ENCODE data around the gene CA10.

CA10 gene

DNA sequence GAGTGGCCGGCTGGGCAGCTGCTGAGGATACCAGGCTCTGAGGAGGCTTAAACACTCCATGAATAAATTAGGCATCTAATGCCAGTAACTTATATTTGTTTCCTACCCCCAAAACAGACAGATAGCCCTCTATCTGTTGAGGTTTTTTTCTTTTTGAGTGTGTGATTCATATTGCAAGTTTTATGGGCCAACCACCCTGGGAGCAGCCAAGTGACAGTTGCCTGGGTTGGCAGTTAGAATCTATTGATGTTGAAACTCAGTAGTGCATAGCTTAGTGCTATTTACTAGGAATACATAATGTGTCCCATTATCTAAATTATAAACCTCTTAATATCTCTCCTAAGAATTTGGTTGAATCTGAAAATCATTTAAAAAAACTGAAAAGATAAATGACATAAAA, 397.4 kb downstream of the CA10 start:
- TF ChIP-seq OSR1 (CRISPR knock-in tag; IDR thresholded peaks at IDR 0.05) (no peak), ZNF8 (CRISPR knock-in tag; IDR thresholded peaks at IDR 0.05) (no peak), TOX (CRISPR knock-in tag; IDR thresholded peaks at IDR 0.05; ENCODE audit: borderline replicate concordance) (no peak), CSDC2 (CRISPR knock-in tag; IDR thresholded peaks at IDR 0.05) (no peak), ZFP30 (CRISPR knock-in tag; IDR thresholded peaks at IDR 0.05) (no peak), ZFP3 (CRISPR knock-in tag; IDR thresholded peaks at IDR 0.05) (no peak), TCF4 (CRISPR knock-in tag; IDR thresholded peaks at IDR 0.05; ENCODE audit: borderline replicate concordance) (no peak), BACH2 (CRISPR knock-in tag; IDR thresholded peaks at IDR 0.05; ENCODE audit: borderline replicate concordance) (no peak), ARNTL (CRISPR knock-in tag; IDR thresholded peaks at IDR 0.05; ENCODE audit: borderline replicate concordance, low read depth) (no peak), ZNF565 (CRISPR knock-in tag; conservative IDR thresholded peaks at IDR 0.05; ENCODE audit: low read depth) (no peak), PPARA (CRISPR knock-in tag; IDR thresholded peaks at IDR 0.05; ENCODE audit: borderline replicate concordance) (no peak), SNAI2 (CRISPR knock-in tag; IDR thresholded peaks at IDR 0.05) (no peak), ESRRG (CRISPR knock-in tag; IDR thresholded peaks at IDR 0.05) (no peak)
- TF ChIP-seq, protein P1, sequence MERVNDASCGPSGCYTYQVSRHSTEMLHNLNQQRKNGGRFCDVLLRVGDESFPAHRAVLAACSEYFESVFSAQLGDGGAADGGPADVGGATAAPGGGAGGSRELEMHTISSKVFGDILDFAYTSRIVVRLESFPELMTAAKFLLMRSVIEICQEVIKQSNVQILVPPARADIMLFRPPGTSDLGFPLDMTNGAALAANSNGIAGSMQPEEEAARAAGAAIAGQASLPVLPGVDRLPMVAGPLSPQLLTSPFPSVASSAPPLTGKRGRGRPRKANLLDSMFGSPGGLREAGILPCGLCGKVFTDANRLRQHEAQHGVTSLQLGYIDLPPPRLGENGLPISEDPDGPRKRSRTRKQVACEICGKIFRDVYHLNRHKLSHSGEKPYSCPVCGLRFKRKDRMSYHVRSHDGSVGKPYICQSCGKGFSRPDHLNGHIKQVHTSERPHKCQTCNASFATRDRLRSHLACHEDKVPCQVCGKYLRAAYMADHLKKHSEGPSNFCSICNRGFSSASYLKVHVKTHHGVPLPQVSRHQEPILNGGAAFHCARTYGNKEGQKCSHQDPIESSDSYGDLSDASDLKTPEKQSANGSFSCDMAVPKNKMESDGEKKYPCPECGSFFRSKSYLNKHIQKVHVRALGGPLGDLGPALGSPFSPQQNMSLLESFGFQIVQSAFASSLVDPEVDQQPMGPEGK (CRISPR knock-in tag; IDR thresholded peaks at IDR 0.05; ENCODE audit: borderline replicate concordance) = no peak
- TF ChIP-seq, protein P2, sequence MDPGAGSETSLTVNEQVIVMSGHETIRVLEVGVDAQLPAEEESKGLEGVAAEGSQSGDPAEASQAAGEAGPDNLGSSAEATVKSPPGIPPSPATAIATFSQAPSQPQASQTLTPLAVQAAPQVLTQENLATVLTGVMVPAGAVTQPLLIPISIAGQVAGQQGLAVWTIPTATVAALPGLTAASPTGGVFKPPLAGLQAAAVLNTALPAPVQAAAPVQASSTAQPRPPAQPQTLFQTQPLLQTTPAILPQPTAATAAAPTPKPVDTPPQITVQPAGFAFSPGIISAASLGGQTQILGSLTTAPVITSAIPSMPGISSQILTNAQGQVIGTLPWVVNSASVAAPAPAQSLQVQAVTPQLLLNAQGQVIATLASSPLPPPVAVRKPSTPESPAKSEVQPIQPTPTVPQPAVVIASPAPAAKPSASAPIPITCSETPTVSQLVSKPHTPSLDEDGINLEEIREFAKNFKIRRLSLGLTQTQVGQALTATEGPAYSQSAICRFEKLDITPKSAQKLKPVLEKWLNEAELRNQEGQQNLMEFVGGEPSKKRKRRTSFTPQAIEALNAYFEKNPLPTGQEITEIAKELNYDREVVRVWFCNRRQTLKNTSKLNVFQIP (CRISPR knock-in tag; IDR thresholded peaks at IDR 0.05; ENCODE audit: borderline replicate concordance, low read depth) = no peak
- TF ChIP-seq, protein P3, sequence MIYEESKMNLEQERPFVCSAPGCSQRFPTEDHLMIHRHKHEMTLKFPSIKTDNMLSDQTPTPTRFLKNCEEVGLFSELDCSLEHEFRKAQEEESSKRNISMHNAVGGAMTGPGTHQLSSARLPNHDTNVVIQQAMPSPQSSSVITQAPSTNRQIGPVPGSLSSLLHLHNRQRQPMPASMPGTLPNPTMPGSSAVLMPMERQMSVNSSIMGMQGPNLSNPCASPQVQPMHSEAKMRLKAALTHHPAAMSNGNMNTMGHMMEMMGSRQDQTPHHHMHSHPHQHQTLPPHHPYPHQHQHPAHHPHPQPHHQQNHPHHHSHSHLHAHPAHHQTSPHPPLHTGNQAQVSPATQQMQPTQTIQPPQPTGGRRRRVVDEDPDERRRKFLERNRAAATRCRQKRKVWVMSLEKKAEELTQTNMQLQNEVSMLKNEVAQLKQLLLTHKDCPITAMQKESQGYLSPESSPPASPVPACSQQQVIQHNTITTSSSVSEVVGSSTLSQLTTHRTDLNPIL (CRISPR knock-in tag; IDR thresholded peaks at IDR 0.05; ENCODE audit: low read depth) = no peak
- no peak for ATAC-seq

DNA sequence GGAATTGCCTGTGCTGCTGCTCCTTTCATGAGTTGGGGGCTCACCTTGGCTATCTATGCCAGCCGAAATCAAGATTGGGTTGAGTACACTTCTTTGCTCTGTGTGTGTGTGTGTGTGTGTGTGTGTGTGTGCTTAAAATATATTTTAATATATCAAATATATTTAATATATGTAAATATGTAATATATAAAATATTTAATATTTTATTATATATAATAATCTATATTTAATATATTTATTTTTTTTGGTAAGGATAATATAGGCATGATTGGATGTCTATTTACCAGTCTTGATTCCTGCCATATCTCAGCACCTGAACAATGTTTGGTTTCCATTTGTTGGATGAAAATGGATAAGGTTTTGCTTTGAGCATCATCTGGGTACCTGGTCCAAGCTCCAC, 399.3 kb downstream of the CA10 start:
- TF ChIP-seq ZC3H10 (CRISPR knock-in tag; IDR thresholded peaks at IDR 0.05) (no peak), ESRRG (CRISPR knock-in tag; IDR thresholded peaks at IDR 0.05) (no peak), BACH2 (CRISPR knock-in tag; IDR thresholded peaks at IDR 0.05; ENCODE audit: borderline replicate concordance) (no peak), ZNF70 (CRISPR knock-in tag; IDR thresholded peaks at IDR 0.05) (no peak), ZNF8 (CRISPR knock-in tag; IDR thresholded peaks at IDR 0.05) (no peak), ZFP30 (CRISPR knock-in tag; IDR thresholded peaks at IDR 0.05) (no peak)
- TF ChIP-seq, protein P1 (CRISPR knock-in tag; IDR thresholded peaks at IDR 0.05; ENCODE audit: borderline replicate concordance) = no peak
- ATAC-seq = no peak

DNA sequence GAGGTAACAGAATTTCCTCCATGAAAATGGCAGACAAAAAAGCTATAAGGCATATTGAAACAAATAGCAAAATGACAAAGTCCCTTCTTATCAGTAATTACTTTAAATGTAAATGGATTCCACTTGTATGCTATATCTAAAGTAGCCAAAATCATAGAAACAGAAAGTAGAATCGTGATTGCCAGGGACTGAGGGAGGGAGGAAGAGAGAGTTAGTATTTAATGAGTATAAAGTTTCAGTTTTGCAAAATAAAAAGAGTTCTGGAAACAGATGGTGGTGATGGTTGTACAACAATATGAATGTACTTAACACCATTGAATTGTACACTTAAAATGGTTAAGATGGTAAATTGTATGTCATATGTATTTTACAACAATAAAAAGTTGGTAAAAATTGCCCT, 407.4 kb downstream of the CA10 start:
- ATAC-seq = no peak
- TF ChIP-seq OSR1 (CRISPR knock-in tag; IDR thresholded peaks at IDR 0.05) (no peak), TOX (CRISPR knock-in tag; IDR thresholded peaks at IDR 0.05; ENCODE audit: borderline replicate concordance) (no peak), ZFP30 (CRISPR knock-in tag; IDR thresholded peaks at IDR 0.05) (no peak), CSDC2 (CRISPR knock-in tag; IDR thresholded peaks at IDR 0.05) (no peak), ZNF8 (CRISPR knock-in tag; IDR thresholded peaks at IDR 0.05) (no peak), PPARA (CRISPR knock-in tag; IDR thresholded peaks at IDR 0.05; ENCODE audit: borderline replicate concordance) (no peak)
- TF ChIP-seq, protein P4, sequence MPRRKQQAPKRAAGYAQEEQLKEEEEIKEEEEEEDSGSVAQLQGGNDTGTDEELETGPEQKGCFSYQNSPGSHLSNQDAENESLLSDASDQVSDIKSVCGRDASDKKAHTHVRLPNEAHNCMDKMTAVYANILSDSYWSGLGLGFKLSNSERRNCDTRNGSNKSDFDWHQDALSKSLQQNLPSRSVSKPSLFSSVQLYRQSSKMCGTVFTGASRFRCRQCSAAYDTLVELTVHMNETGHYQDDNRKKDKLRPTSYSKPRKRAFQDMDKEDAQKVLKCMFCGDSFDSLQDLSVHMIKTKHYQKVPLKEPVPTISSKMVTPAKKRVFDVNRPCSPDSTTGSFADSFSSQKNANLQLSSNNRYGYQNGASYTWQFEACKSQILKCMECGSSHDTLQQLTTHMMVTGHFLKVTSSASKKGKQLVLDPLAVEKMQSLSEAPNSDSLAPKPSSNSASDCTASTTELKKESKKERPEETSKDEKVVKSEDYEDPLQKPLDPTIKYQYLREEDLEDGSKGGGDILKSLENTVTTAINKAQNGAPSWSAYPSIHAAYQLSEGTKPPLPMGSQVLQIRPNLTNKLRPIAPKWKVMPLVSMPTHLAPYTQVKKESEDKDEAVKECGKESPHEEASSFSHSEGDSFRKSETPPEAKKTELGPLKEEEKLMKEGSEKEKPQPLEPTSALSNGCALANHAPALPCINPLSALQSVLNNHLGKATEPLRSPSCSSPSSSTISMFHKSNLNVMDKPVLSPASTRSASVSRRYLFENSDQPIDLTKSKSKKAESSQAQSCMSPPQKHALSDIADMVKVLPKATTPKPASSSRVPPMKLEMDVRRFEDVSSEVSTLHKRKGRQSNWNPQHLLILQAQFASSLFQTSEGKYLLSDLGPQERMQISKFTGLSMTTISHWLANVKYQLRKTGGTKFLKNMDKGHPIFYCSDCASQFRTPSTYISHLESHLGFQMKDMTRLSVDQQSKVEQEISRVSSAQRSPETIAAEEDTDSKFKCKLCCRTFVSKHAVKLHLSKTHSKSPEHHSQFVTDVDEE (CRISPR knock-in tag; IDR thresholded peaks at IDR 0.05) = no peak
- TF ChIP-seq, protein P1 (CRISPR knock-in tag; IDR thresholded peaks at IDR 0.05; ENCODE audit: borderline replicate concordance) = no peak
- TF ChIP-seq, protein P3 (CRISPR knock-in tag; IDR thresholded peaks at IDR 0.05; ENCODE audit: low read depth) = no peak
- TF ChIP-seq, protein P5, sequence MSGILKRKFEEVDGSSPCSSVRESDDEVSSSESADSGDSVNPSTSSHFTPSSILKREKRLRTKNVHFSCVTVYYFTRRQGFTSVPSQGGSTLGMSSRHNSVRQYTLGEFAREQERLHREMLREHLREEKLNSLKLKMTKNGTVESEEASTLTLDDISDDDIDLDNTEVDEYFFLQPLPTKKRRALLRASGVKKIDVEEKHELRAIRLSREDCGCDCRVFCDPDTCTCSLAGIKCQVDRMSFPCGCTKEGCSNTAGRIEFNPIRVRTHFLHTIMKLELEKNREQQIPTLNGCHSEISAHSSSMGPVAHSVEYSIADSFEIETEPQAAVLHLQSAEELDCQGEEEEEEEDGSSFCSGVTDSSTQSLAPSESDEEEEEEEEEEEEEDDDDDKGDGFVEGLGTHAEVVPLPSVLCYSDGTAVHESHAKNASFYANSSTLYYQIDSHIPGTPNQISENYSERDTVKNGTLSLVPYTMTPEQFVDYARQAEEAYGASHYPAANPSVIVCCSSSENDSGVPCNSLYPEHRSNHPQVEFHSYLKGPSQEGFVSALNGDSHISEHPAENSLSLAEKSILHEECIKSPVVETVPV (CRISPR knock-in tag; IDR thresholded peaks at IDR 0.05) = no peak
- TF ChIP-seq, protein P2 (CRISPR knock-in tag; IDR thresholded peaks at IDR 0.05; ENCODE audit: borderline replicate concordance, low read depth) = no peak
